HuH-7 (cell line): Measurements from ENCODE around the gene TREML4.
"Not testable (repeated sequence)": the region's sequence is repeated elsewhere in the genome, so short reads cannot be mapped to it uniquely, and the experiment has no call there.

Experiments used
- DNase-seq: peaks from one replicate; pipeline ENCODE4 v3.0.0; 2011; ENCODE audit warnings: low spot score

The TREML4 gene

DNA sequence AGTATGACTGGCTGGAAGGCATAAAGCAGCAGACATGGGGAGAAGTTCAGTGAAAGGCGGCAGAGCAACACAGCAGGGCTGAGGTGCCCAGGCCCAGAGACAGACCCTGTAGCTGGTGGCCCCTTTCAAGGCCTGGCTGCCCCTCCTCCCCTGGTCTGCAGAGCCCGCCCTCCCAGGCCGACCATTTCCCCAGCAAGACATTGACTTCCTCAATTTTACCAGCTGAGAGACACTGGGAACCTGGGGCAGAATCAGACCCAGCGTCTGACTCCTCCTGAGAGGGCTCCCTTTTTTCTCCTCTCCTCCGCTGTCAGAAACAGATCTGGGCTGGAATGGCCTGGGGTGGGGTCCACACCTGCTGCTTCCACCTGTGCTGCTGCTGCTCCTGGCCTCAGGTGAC, at the start of gene TREML4:
TREML4 (plus strand) TSS at position 254 of the 400 bp plus-strand sequence; CDS start at position 333, 79 bp downstream.
- DNase-seq, result no peak

GRCh38 chr6:41179163-41179562, 49.0 kb upstream of the TREML4 start:
- no peak for DNase-seq

- no peak for DNase-seq
Measured at GRCh38 chr6:41181566-41181965, 46.6 kb upstream of the TREML4 start.

- peak; percentile 44 for DNase-seq
Measured at GRCh38 chr6:41182069-41183034, 45.8 kb upstream of the TREML4 start.

DNA sequence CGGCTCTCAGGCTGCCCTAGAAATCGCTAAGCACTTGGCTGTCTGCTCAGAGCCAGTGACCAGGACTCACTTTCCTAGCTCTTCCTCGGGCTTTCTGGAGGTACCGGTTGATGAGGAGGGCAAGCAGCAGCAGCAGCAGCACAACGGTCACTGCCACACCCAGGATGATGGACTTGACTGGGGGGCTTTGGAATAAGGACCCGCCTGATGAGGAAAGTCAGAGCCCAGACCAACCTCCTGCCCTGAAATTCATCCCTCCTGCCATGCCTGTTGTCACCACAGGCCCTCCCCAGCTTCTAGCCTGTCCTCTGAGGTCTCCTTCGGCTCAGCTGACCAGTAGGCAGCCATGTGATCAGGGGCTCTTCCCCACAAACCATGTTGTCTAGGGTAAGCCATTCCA, 43.4 kb upstream of the TREML4 start:
- no peak for DNase-seq

- no peak for DNase-seq
Measured at GRCh38 chr6:41186031-41186562, 42.1 kb upstream of the TREML4 start.

DNA sequence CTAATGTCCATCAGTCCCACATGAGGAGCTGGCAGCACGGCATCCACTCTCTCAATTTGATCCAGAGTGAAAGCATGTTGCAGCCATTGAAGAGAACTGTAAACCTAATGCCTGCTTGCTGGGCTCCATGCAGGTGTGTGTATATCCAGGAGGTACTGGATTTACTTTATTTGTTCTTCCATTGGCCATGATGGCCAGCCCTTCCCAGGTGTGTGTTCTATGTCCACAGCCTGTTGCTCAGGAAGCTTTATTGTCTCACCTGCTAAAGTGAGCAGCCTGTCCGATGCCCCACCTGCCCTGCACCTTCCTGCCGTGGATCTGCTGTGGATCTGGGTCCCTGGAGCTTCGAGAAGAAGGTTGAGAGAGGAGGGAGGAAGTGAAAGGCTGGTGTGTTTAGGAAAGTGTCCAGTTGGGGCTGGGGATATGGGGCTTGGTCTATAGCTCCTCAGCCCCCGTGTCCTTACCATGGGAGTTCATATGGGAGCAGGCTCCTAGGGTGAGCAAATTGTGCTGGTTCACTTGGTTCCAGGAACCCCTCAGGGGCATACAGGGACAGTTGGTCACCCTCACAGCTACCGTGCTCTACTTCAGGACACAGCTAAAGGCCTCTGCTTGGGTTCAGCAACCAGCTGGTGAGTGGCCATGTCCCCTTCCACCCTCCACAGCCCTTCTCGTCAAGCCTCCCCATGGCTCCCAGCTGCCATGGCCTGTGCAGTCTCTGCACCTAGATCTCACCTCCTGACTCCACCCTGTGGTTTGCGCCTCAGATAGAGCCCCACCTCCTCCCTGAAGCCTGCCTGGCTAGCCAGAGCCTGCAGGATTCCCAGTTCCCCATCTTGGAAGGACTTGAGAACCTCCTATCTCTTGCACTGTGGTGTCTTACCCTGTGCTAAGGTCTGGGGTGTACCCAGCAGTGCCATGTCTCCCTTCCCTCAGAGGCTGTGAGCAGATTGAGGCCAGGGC, 39.9 kb upstream of the TREML4 start:
- DNase-seq, result no peak

DNA sequence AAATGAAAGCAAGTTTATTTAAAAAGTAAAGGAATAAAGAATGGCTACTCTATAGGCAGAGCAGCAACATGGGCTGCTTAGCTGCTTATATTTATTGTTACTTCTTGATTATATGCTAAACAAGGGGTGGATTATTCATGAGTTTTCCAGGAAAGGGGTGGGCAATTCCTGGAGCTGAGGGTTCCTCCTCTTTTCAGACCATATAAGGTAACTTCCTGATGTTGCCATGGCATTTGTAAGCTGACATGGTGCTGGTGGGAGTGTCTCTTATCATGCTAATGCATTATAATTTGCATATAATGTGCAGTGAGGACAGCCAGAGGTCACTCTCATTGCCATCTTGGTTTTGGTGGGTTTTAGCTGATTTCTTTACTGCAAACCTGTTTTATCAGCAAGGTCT, 39.1 kb upstream of the TREML4 start:
- DNase-seq, result not testable (repeated sequence)

DNA sequence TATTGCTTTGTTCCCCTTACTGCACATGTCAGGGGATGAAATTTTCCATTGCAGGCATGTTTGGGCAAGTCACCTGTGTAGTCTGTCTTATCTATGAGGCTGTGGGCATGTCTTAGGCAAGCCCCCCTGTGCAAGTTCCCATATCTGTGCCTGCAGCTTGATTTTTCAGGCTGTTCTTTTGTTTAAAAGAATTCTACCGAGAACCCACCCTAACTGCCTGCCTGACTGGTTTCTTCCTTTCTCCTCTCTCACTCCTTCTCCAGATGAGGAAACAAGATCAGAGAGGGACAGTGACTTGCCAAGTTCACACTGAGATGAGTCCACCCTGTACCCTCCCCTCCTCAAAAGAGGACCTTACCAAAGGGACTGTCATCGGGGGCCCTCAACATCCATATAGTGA, 38.2 kb upstream of the TREML4 start:
- DNase-seq, result no peak

DNA sequence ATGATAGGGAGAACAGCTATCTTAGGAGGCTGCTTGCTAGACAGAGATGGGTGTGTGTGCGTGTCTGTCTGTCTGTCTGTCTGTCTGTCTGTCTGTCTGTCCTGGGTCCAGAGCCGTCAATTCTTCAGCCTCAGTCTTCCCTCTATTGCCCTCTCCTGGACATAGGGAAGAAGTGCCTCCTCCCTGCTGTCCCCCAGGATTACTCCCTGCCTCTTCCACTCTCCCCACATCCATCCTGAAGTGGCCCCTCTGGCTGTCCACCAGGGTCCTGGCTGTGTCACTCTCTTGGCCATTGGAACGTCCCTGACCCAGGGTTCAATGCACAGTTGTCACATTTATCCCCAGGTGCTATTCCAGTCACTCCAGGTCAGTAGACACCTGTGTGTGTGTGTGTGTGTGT, 37.4 kb upstream of the TREML4 start:
- no peak for DNase-seq

GRCh38 chr6:41191569-41191968, 36.6 kb upstream of the TREML4 start:
- DNase-seq, result peak; percentile 39

DNA sequence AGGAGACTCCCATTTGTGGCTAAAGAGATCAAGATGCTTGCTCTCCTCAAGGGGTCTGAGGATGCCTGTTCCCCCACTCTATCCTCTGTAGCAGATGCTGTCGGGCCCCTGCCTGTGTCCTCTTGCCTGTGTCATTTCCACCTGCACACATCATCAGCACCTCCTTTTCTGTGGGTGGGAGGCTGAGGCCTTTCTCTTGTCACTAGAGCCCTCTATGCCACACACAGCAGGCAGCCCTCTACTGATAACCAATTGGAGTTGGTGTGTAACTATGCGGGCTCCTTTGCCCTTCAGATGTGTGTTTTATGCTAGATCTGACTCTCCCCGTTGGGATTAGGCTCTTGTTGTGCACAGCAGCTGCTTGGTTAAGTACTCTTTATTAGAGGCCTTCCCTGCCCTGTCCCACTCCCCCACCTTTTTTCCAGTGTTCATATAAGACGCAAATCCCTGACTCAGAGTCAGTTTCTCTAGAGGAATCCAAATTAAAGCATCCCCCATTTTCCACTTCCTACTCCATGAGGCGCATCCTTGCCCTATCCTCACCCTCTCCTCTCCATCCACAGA, 34.9 kb upstream of the TREML4 start:
- DNase-seq, result no peak

DNA sequence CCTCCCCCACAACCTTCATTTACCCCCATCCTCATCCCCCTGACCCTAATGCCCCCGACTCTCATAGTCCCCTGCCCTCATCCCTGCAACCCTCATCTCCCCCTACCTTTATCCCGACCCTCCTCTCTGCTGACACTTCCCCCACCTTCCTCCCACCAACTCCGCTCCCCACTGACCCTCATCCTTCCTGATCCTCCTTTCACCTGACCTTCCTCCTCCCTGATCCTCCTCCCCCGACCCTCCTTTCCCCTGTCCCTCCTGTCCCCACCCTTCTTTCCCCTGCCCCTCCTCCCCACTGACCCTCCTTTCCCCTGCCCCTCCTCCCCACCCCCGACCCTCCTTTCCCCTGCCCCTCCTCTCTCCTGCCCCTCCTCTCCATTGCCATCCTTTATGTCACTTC, 34.3 kb upstream of the TREML4 start:
- no peak for DNase-seq

GRCh38 chr6:41194386-41194785, 33.8 kb upstream of the TREML4 start:
- DNase-seq, result no peak

- no peak for DNase-seq
Measured at GRCh38 chr6:41197234-41197633, 30.9 kb upstream of the TREML4 start.

- no peak for DNase-seq
Measured at GRCh38 chr6:41199552-41200246, 28.4 kb upstream of the TREML4 start.

GRCh38 chr6:41200296-41200900, 27.8 kb upstream of the TREML4 start:
- DNase-seq, result no peak

DNA sequence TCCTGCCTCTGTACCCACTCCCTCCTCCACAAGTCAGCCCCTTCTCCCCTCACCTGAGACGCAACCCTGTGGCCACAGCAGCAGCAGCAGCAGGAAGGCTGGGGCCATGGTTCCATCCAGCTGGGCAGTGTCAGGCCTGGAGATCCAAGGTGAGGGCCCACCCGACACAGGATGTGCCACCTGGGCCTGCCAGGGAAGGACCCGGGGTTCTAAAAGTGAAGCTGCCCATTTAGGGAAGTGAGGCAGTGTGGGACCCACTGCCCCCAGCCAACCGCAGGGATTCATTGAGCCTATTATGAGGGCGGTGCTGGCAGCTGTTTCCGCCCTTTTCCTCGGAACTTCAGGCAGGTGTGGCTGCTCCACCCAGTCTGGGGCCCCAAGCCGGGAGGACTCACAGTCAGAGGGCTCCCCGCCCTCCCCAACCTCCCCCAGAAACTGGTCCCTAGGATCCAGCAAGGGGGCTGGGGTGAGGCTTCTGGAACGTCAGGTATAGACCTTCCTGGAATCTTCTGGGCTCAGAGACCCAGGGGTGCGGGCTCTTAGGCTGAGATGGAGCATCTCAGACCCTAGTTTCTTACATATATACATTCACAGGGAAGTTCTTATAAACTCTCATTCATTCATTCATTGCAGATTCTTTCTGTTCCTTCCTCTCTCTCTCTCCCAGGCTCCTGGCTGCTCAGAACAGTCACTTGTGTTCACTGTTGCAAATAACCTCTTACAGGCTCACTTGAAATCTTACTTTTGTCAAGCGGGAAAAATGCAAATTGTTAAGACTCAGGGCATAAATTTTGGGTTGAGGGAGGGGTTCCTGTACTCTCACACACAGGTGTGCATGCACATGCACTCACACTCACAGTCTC, 27.0 kb upstream of the TREML4 start, which contains the start of gene TREML2:
TREML2 (minus strand) TSS at position 249 of the 863 bp plus-strand sequence; CDS start at position 108, 141 bp downstream.
- DNase-seq, result no peak

DNA sequence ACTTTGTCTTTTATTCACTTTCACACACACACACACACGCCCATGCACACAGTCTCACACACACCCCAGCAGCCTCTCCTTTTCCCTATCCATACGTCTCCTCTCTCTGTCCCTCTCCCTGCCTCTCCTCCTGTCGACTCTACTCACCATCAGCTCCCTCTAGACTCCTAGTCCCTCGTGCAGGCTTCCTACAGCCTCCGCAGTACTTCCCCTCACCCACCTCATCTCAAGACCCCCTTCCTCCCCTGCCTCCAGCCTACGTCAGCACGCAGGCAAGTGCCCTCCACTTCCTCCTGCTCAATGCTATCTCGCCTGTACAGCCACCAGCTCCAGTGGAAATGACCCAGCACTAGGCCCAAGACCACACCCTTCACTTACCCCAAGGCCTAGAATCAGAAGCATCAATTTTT, 26.4 kb upstream of the TREML4 start:
- DNase-seq, result no peak

DNA sequence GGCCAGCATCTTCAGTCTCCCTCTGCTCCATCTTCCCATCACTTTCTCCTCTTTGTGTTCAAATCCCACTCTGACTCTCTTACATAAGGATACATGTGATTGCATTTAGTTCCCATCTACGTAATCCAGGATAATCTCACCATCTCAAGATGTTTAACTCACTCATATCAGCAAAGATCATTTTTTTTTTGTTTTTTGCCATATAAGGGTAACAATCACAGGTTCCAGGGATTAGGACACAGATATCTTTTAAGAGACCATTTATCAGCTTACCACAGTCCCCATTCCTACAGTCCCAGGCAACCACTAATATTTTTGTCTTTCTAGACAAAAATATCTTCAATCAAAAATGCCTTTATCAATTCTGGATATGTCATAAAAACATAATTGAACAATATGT, 24.0 kb upstream of the TREML4 start:
- DNase-seq, result no peak
